Gastrocnemius medialis (tissue), 4 donors: ENCODE results near the gene GCLC.

Source experiments
- POLR2A ChIP-seq, 2 donors: fragments of 450-650 bp; IDR thresholded peaks; one replicate each; pipeline ENCODE4 v1.6.1; 2017; ENCODE audit warnings: antibody characterized with exemption in 2 of 2, mild to moderate bottlenecking in 2 of 2, moderate library complexity in 2 of 2
- TF ChIP-seq, protein P1 (sequence below), 5 experiments: fragments of 450-650 bp in 3 of 5; fragments of 200-600 bp in 2 of 5; sonication (generic) in 2 of 5; IDR thresholded peaks in 4 of 5; conservative IDR thresholded peaks in 1 of 5; 1 replicate in 4 of 5; 2 replicates in 1 of 5; pipeline ENCODE4 v1.5.1; 2016 to 2019; ENCODE audit warnings: antibody characterized with exemption in 5 of 5, mild to moderate bottlenecking in 3 of 5, moderate library complexity in 3 of 5

DNA sequence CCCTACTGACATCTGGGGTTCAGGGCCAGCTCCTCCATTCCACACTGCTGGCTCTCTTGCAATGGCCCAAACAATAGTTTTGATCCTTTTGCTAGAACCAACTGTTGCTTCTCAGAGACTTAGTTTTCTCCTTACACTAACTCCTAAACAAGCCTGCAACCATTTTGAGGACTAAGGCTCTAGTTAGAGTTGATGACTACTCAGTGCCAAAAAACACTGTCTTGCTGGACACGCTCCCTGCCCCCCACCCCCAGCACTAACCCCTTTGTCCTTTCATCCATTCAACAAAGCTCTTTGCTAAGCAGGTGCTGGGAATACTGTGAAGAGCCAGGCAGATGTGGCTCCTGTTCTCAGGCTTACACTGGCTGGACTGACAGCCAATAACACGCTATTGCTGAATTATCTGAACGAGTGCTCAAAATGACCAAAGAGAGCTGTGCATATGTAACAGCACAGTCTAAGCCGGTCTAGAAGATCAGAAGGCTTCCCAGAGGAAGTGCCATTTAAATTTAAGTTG, 17.6 kb downstream of the GCLC start:
- TF ChIP-seq POLR2A (IDR thresholded peaks at IDR 0.05): no peak
- TF ChIP-seq, protein P1, sequence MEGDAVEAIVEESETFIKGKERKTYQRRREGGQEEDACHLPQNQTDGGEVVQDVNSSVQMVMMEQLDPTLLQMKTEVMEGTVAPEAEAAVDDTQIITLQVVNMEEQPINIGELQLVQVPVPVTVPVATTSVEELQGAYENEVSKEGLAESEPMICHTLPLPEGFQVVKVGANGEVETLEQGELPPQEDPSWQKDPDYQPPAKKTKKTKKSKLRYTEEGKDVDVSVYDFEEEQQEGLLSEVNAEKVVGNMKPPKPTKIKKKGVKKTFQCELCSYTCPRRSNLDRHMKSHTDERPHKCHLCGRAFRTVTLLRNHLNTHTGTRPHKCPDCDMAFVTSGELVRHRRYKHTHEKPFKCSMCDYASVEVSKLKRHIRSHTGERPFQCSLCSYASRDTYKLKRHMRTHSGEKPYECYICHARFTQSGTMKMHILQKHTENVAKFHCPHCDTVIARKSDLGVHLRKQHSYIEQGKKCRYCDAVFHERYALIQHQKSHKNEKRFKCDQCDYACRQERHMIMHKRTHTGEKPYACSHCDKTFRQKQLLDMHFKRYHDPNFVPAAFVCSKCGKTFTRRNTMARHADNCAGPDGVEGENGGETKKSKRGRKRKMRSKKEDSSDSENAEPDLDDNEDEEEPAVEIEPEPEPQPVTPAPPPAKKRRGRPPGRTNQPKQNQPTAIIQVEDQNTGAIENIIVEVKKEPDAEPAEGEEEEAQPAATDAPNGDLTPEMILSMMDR (IDR thresholded peaks at IDR 0.05 in 4 of 5, conservative IDR thresholded peaks at IDR 0.05 in 1 of 5): no peak
